CD14-positive monocyte (primary cell): ENCODE results near the gene ITGB1. TPM values are rescaled to one million over a fixed set of nuclear protein-coding genes. Genes with fewer than 3 reads are reported as not detected.

Source experiments
- DNase-seq, 3 donors: peaks; one replicate each; pipeline ENCODE4 v3.0.0-alpha.2; 2011 to 2022
- H2AFZ ChIP-seq: 2 replicates; pipeline ENCODE4 v1.6.0; 2012; ENCODE audit warnings: mild to moderate bottlenecking, low read depth, low read length, inconsistent platforms; ENCODE audit not compliant: insufficient read depth, poor library complexity, severe bottlenecking
- H3K27ac ChIP-seq, 2 donors: 1 replicate in 1 of 2; 2 replicates in 1 of 2; pipeline ENCODE4 v1.5.1; 2012 to 2013; ENCODE audit warnings: low read length in 2 of 2, control low read depth in 1 of 2, inconsistent platforms in 1 of 2, low read depth in 1 of 2, mild to moderate bottlenecking in 1 of 2
- H3K27me3 ChIP-seq, 2 donors: one replicate each; pipeline versions ENCODE4 v1.6.0 to v1.6.1; 2011 to 2013; ENCODE audit warnings: low read length in 2 of 2; ENCODE audit not compliant: control insufficient read depth in 2 of 2, insufficient read depth in 2 of 2
- H3K36me3 ChIP-seq, 2 donors: replicated peaks in 1 of 2; 1 replicate in 1 of 2; 2 replicates in 1 of 2; pipeline versions ENCODE4 v1.5.1 to v1.6.1; 2012 to 2013; ENCODE audit warnings: low read length in 2 of 2, control low read depth in 1 of 2, inconsistent platforms in 1 of 2, mild to moderate bottlenecking in 1 of 2; ENCODE audit not compliant: insufficient read depth in 2 of 2, control insufficient read depth in 1 of 2
- H3K4me1 ChIP-seq, 2 donors: 1 replicate in 1 of 2; 2 replicates in 1 of 2; pipeline versions ENCODE4 v1.5.1 to v1.6.1; 2012 to 2013; ENCODE audit warnings: low read length in 2 of 2, control low read depth in 1 of 2, inconsistent platforms in 1 of 2, mild to moderate bottlenecking in 1 of 2, moderate library complexity in 1 of 2; ENCODE audit not compliant: insufficient read depth in 2 of 2, control insufficient read depth in 1 of 2
- H3K4me2 ChIP-seq: replicated peaks from 2 replicates; pipeline ENCODE3; 2012; ENCODE audit warnings: low read length, moderate library complexity, mild to moderate bottlenecking; ENCODE audit not compliant: poor library complexity, severe bottlenecking; ENCODE audit errors: extremely low read depth
- H3K4me3 ChIP-seq, 3 experiments: fragments of 200-600 bp in 1 of 3; sonication (generic) in 1 of 3; replicated peaks in 1 of 3; 1 replicate in 2 of 3; 2 replicates in 1 of 3; pipeline ENCODE4 v1.5.1; 2011 to 2013; ENCODE audit warnings: low read length in 3 of 3, mild to moderate bottlenecking in 3 of 3, control low read depth in 2 of 3, low read depth in 2 of 3, inconsistent platforms in 1 of 3, moderate library complexity in 1 of 3
- H3K79me2 ChIP-seq: 2 replicates; pipeline ENCODE4 v1.6.0; 2012; ENCODE audit warnings: mild to moderate bottlenecking, control low read depth, inconsistent platforms, low read length, moderate library complexity; ENCODE audit not compliant: insufficient read depth
- H3K9ac ChIP-seq: 2 replicates; pipeline ENCODE4 v1.6.0; 2017; ENCODE audit warnings: low read length, mild to moderate bottlenecking; ENCODE audit not compliant: insufficient read depth, poor library complexity, severe bottlenecking
- H3K9me3 ChIP-seq, 2 donors: replicated peaks in 1 of 2; 1 replicate in 1 of 2; 2 replicates in 1 of 2; pipeline versions ENCODE4 v1.5.1 to v1.6.1; 2012 to 2013; ENCODE audit warnings: low read length in 2 of 2, control low read depth in 1 of 2; ENCODE audit not compliant: control insufficient read depth in 1 of 2, insufficient read depth in 1 of 2
- H4K20me1 ChIP-seq: 2 replicates; pipeline ENCODE4 v1.6.0; 2012; ENCODE audit warnings: mild to moderate bottlenecking, low read length, control low read depth, moderate library complexity; ENCODE audit not compliant: insufficient read depth
- H3K27ac Mint-ChIP-seq, 7 donors: one replicate each; pipeline ENCODE4 v1.8.0; 2020; ENCODE audit warnings: mild to moderate bottlenecking in 7 of 7, mixed read lengths in 7 of 7, moderate library complexity in 6 of 7, inconsistent platforms in 2 of 7
- H3K27me3 Mint-ChIP-seq, 3 donors: one replicate each; pipeline ENCODE4 v1.8.0; 2021 to 2022; ENCODE audit warnings: low read depth in 3 of 3, mild to moderate bottlenecking in 3 of 3, mixed read lengths in 3 of 3, moderate library complexity in 3 of 3, inconsistent platforms in 1 of 3
- H3K36me3 Mint-ChIP-seq, 2 donors: one replicate each; pipeline ENCODE4 v1.8.0; 2020; ENCODE audit warnings: mixed read lengths in 2 of 2, inconsistent platforms in 1 of 2, mild to moderate bottlenecking in 1 of 2
- H3K4me1 Mint-ChIP-seq: one replicate; pipeline ENCODE4 v1.8.0; 2020; ENCODE audit warnings: mild to moderate bottlenecking, mixed read lengths
- H3K4me3 Mint-ChIP-seq, 2 donors: one replicate each; pipeline ENCODE4 v1.8.0; 2020; ENCODE audit warnings: mild to moderate bottlenecking in 2 of 2, mixed read lengths in 2 of 2, moderate library complexity in 1 of 2
- H3K9me3 Mint-ChIP-seq, 7 donors: one replicate each; pipeline ENCODE4 v1.8.0; 2020 to 2022; ENCODE audit warnings: mixed read lengths in 7 of 7, mild to moderate bottlenecking in 6 of 7, moderate library complexity in 6 of 7, inconsistent platforms in 2 of 7
- CTCF ChIP-seq: fragments of 200-600 bp; IDR thresholded peaks from one replicate; pipeline ENCODE4 v1.8.0; 2022; ENCODE audit warnings: antibody characterized with exemption, mild to moderate bottlenecking
- WGBS: methylation state at CpG from one replicate; pipeline ENCODE4 v1.1.5; 2013; ENCODE audit warnings: missing lambda C conversion rate; ENCODE audit not compliant: insufficient coverage; 5-methylcytosine and 5-hydroxymethylcytosine counted together
- intact Hi-C, 2 donors: fragments of 100-400 bp; cut with micrococcal nuclease; formaldehyde crosslinking; loops; one replicate each; pipeline versions ENCODE4 v1.15.0 to v1.15.1; 2023
- polyA plus RNA-seq, 3 donors: library from polyadenylated mRNA; depleted of rRNA in 1 of 3; unstranded in 2 of 3; stranded (reverse) in 1 of 3; fragments of 300-500 nt in 2 of 3; fragments of >200 nt in 1 of 3; fragmentation: Illumina TruSeq in 2 of 3; gene quantifications; 1 replicate in 2 of 3; 2 replicates in 1 of 3; pipeline ENCODE4 v1.2.3, GENCODE V29; 2012 to 2021

Gene ITGB1
- polyA plus RNA-seq, 3 donors = 58.2 to 157 (median 127) TPM

- intact Hi-C loops = no loop called here
- H3K4me3 ChIP-seq = no peak overlapping the region
- H3K27ac ChIP-seq = no peak overlapping the region
- no peak overlapping the region for H3K9ac ChIP-seq
- no peaks in the 10 kb centered on the region for H3K9me3 ChIP-seq
- H3K27ac Mint-ChIP-seq = peak overlapping the region in 1 of 7 donors; percentile 16
- WGBS = 100% methylated on average over 1 of the region's 1 CpG
- H3K79me2 ChIP-seq = no peaks in the 10 kb centered on the region
- H3K36me3 ChIP-seq = peaks cover 65 to 87% of the 10 kb centered on the region in 2 donors
- TF ChIP-seq CTCF = no peak
- H3K4me2 ChIP-seq = no peak overlapping the region
- no peak overlapping the region for H3K4me3 Mint-ChIP-seq
- peaks cover 0 to 1% (median 0%) of the 10 kb centered on the region in 7 donors for H3K9me3 Mint-ChIP-seq
- no peaks in the 10 kb centered on the region for H4K20me1 ChIP-seq
- H3K27me3 ChIP-seq = no peaks in the 10 kb centered on the region
- peaks cover 8% of the 10 kb centered on the region for H3K4me1 Mint-ChIP-seq
- DNase-seq = no peak
- peaks cover 73 to 81% of the 10 kb centered on the region in 2 donors for H3K36me3 Mint-ChIP-seq
- H3K27me3 Mint-ChIP-seq = no peaks in the 10 kb centered on the region
- H2AFZ ChIP-seq = no peak overlapping the region
- no peaks in the 10 kb centered on the region for H3K4me1 ChIP-seq
These were observed 48.6 kb downstream of the ITGB1 start for GRCh38 chr10:32909456-32909855.

GRCh38 chr10:32906595-32906994, 51.4 kb downstream of the ITGB1 start:
- 100% methylated on average over 1 of the region's 4 CpGs for WGBS
- intact Hi-C loops = no loop called here
- no peak overlapping the region for H3K4me2 ChIP-seq
- Mint-ChIP-seq H3K27ac (peak overlapping the region in 1 of 7 donors; percentile 8), H3K27me3 (no peaks in the 10 kb centered on the region), H3K4me3 (no peak overlapping the region), H3K36me3 (peaks cover 69 to 75% of the 10 kb centered on the region in 2 donors), H3K9me3 (no peaks in the 10 kb centered on the region), H3K4me1 (peaks cover 4% of the 10 kb centered on the region)
- no peak overlapping the region for H3K4me3 ChIP-seq
- H3K4me1 ChIP-seq = no peaks in the 10 kb centered on the region
- H3K79me2 ChIP-seq = no peaks in the 10 kb centered on the region
- H3K27ac ChIP-seq = no peak overlapping the region
- peaks cover 66 to 95% of the 10 kb centered on the region in 2 donors for H3K36me3 ChIP-seq
- no peaks in the 10 kb centered on the region for H3K9me3 ChIP-seq
- H4K20me1 ChIP-seq = no peaks in the 10 kb centered on the region
- no peak for TF ChIP-seq CTCF
- no peak overlapping the region for H3K9ac ChIP-seq
- no peaks in the 10 kb centered on the region for H3K27me3 ChIP-seq
- no peak for DNase-seq
- no peak overlapping the region for H2AFZ ChIP-seq
